HL-60/S4 (cell line): ENCODE data around the gene CAPZB.

Experiments used
- in situ Hi-C: fragments of 300-500 bp; cut with MboI; formaldehyde crosslinking; loops from 2 replicates; pipeline ENCODE4 v1.14.3; 2022; ENCODE audit warnings: low sequenced_read_pairs

The CAPZB gene

DNA sequence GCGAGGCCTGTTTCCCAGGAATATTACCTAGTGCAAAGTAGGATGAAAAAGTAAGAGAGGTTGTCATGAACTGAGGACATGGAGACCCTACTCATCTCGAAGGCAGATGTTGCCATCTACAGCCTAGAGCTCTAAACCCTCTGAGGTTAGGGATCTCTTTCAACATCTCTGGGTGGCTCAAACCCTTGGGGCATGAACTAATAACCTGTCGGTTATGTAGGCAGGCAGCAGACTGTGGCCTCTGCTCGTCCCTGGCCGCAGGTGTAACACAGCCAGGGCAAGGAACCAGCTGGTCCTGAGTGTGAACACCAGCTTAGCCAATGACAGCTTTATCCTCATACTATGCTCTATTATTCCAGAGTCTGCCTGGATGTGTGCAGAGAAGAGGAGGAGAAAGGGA, 13.2 kb downstream of the CAPZB start:
- in situ Hi-C loops = no loop called here

DNA sequence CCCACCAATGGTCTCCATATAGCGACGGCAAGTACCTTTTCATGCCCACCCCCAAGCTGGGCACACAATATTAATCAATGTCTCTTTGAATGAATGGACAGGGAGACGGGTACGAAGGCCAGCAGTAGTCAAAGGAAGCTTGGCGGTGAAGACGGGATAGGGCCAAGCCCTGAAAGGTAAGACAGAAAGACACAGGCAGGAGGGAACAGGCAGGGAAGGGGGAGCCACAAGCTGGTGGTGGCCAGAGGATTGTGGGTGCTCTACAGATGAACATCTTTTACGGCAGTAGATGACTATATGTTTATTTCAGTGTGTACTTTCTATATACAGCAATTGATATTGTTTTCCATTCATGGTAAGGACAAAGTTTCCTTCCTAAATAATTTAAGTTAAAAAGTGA, 16.3 kb downstream of the CAPZB start:
- in situ Hi-C loops = no loop called here

DNA sequence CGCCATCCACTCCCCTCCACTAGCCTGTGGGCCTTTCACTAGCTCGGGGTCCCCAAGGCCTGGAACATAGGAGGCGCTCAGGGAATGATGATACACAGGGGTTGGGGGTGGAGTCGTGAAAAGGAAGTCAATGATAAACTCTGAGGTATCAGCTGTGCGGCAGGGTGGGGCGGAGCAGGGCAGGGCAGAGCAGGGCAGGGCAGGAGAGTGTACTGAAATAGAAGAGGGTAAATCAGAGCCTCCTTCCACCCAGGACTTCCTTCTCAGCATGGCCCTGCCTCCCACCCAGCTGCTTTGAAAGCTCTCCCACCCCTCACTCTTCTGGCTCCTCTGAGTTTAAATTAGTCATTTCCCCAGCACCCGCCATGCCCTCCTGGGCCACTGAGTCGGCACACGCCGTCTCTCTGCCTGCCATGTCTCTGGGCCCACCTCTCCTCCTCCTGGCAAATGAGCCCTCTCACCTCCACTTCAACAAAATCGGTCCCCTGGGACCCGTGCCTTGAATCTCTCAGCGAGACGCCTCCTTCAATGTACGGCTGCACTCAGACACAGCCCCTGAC, 16.9 kb downstream of the CAPZB start:
- in situ Hi-C loops = no loop called here

DNA sequence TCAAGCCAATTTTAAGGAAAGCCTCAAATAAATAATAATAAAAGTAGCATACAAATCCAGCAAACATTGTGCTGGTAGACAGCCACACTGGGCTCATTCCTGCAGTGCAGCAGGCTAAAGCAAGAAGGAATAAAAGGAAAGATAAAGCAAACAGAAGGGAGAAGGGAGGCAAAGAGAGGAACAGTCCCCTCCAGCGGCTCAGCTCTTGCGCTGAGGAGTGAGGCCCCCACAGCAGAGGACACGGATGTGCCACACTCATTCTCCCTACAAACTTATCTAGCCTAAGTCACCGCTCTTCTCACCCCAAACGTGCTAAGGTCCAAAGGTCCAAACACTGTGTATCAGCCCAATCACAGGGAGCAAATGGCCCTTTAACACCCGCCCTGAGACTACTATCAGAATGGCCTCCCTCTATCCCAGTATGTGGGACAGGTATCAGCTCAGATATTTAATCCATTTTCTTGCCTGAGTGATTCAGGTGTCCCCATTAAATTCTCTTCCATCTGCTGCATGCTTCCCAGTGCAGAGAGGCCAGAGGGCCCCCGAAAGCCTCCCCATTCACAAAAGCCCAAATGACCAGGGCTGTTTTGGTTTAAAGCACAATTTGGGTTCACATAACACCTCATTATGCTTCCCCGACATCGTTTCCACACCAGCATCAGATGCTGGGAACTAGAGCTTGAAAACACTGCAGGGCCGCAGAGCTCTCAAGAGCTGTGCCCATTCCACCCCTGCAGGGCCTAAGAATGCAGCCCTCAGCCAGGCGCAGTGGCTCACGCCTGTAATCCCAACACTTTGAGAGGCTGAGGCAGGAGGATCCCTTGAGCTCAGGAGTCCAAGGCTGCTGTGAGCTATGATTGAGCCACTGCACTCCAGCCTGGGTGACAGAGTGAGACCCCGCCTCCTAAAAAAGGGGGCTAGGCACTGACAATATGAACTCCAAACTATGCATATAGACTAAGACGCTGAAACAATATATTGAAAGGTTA, 17.8 kb downstream of the CAPZB start:
- in situ Hi-C loops = no loop called here

DNA sequence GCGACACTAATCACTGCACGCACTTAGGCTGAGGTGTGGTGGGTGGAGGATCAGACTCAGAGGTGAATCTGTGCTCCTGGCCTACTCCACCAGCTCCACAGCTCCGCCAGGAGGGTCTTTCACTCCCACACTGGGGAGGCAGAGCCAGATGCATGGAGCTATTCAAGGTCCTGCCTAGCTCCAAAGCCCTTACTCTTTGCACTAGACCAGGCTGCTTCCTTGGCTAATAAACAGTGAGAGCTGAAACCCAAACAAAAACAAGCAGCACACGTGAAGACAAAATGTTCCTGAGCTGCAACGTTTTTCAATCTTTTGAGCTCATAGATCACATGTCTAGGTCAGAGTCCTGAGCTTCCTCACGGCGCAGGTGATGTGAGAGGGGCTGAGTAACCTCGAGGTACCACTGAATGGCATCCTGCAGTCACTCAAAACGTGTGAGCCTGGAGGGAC, 19.2 kb downstream of the CAPZB start:
- in situ Hi-C loops = no loop called here

DNA sequence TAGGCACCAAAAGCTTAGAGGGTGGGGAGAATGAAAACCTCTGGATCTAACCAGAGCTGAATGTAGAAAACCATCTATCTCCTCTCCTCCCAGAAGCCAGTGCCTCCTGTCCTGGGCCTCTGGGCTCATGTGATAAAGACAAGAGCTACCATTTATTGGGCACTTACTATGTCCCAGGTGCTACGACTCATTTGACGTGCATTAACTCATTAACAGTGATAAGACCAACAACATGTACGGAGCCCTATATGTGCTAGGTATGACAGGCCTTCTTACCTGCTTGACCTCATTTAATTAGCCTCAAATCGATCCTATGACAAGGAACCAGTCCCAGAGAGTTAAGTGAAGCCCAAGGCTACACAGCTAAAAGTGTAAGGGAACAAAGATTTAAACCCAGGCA, 19.7 kb downstream of the CAPZB start:
- in situ Hi-C loops = no loop called here

DNA sequence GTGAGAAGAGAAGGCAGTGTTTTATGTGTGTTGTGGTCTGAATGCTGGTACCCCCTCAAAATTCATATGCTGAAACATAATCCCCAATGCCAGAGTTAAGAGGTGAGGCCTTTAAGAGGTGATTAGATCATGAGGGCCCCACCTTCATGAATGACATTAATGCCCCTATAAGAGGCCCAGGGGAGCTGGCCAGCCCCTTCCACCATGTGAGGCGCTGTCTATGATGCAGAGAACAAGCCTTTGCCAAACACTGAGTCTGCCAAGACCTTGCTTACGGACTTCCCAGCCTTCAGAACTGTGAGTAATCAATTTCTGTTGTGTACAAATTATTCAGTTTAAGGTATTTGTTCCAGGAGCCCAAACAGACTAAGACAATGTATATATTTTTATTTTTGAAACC, 20.2 kb downstream of the CAPZB start:
- in situ Hi-C loops = no loop called here

DNA sequence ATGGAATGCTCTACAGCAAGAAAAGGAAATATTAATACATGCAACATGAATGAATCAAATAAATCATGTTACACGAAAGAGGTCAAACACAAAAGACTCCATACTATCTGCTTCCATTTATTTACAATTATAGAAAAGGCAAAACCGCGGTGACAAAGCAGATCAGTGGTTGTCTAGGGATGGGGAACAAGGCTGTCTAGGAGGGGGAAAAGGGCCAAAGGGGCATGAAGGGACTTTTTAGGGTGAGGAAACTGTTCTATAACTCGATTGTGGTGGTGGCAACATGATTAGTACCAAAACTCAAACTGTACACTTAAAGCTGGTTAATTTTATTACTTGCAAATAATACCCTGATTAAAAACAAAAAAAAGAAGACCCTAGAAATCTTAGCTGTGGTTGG, 20.6 kb downstream of the CAPZB start:
- in situ Hi-C loops = no loop called here

DNA sequence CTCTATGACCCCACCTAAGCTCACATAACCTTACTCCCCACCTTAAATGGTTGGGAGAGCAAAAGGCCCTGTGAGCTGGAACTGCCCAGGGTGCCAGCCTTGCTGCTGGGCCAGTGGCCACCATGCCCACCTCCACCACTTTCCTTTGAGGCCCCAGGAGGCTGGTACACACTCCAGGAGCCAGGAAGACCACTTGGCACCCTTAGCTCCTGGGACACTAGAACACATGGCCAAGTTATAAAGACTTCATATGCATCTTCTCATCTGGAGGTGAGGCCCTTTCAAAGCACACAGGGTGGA, 21.9 kb downstream of the CAPZB start:
- in situ Hi-C loops = no loop called here

DNA sequence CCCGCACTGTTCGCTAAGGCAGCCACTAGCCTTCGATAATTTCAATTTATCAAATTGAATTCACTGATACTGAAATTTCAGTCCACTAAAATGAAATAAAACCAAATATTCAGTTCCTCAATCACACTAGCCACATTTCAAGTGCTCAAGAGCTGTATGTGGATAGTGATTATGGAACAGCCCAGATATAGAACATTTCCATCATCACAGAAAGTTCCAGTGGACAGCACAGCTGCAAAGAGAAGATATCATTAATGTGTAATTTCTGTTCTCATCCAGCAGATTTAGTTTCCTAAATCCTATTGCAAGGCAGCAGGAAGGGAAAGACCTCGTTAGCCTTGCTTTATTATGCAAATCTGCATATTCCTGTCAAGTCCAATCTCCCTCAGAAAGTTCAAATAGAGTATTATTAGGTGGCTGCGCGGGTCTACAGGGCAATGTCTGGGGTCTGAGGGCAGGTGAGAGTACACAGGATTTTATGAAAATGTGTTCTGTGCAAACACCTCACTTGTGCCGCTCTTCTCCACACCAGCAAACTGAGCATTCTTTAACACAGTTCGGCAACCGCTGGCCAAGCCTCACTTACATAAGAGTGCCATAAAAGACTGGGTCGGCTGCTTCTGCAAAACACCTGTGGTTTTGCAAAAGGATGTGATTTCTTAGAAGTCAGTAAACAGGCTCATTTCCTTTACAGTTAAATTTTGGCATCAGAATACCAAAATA, 22.4 kb downstream of the CAPZB start:
- in situ Hi-C loops = no loop called here

DNA sequence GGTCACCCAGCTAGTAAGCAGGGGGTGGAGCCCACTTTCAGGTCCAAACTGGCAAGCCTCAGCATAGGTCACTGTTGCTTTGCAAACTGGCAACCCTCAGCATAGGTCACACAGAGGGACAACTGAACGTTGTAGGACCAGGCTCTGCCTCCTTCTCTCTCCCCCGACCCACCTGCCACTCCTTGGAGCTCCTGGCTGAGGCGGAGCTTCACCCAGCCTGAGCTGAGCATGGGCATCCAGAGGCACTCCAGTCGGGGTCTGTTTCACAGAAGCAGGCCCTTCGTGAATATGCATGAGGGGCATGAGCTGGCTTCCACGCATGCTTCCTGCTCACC, 24.2 kb downstream of the CAPZB start:
- in situ Hi-C loops = no loop called here

DNA sequence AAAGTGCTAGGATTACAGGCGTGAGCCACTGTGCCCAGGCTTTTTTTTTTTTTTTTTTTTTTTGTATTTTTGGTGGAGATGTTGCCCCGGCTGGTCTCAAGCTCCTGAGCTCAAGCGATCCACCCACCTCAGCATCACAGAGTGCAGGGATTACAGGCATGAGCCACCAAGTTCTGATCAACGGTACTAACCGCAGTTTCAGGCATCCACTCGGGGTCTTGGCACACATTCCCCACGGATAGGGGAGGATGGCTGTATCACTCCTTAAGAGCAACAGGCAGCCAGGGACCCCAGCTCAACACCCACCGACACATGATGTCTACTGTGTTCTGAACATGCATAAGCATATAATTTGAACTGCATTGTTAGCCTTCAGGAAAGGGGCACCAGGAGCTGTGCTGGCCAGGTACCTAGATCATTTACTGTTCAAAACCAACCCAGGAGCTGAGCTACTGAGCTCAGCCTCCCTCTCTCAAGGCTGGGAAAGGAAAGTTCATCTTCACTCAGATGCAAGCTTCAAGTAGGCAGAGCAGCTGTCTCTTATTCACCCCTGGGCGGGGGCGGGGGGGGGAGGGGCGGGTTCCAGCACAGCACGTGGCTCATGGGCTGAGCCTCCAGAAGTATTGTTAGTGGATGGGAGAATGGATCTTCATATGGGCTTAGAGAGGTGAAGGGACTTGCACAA, 24.7 kb downstream of the CAPZB start:
- in situ Hi-C loops = no loop called here

DNA sequence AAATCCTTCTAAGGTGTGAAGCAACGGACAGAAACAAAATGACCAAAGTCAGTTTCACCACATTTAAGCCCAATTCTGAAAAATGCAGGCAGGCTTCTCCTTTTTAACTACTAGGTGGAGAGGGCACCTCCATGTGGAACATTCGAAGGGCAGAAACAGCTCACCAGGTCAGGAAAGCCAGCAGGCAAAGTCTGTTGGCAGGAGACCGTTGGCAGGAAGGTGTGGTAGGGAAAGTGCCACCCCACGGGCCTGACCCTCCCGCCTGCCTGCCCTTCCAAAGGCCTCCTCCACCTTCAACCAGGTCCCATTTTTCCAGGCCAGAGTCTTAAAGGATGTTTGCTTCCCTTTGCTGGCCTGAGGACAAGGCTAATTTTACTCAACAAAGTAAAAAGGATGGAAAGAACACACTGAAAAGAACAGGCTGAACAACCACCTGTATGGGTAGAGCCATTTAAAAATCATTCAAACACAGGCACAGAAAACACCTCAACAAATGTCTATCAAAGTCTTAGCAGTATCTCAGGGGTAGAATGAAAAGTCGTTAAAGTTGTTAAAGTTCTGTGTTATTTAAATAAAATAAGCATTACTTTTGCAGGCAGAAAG, 26.4 kb downstream of the CAPZB start:
- in situ Hi-C loops = no loop called here

DNA sequence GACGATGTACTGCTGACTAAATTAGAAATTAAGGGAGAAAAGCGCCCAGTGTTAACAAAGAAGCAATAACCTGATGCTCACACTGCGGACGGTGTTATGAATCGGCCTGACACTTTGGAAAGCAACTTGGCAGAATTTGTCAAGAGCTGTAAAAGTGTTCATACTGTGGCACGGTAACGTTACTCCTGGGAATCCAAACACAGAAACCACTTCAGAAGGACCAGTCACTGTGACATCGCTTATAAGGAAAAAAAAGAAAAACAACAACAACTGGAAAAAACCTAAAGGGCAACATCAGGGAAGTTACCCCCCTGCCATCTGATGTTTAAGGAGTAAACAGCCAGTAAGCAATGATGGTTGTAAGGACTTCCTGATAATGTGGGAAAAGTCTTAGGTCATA, 27.7 kb downstream of the CAPZB start:
- in situ Hi-C loops = no loop called here

DNA sequence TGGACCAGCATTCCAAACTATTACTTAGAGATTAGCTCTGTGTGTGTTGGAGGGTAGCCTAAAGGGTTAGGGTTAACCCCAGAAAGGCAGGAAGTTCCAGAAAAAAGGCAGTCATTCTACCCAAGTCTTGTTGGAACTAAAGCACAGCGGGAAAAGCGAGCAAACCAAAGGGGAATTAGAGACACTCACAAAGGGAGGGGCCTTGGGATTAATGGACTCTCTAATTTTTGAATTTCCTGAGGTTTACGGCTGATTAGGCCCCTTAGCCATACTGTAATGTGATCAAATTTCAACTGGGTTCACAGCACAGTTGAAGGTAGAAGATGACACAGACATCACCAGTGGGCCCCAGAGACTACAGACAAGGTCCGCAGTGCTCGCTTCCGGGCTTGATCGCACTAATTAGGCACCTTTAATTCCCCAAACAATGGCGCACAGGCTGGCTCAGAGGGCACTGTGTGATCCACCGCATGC, 28.3 kb downstream of the CAPZB start:
- in situ Hi-C loops = no loop called here

DNA sequence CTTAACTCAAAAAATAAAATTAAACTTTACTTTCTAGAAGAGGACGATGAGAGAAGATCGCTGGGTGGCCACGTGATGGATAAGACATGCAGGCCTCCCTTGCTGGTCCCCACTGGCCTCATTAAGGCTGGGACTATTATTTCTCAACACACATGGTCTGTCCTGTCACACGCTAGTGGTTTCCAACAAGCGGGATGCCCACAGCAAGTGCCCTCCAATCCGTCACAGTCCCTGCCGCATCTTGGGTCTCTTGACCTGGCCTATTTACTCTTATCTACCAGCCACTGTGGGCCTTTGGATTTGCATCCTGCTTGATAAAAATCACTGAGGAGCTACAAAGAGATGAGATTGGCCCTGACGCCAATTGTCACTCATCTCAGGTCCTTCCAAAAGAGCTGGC, 30.0 kb downstream of the CAPZB start:
- in situ Hi-C loops = no loop called here

DNA sequence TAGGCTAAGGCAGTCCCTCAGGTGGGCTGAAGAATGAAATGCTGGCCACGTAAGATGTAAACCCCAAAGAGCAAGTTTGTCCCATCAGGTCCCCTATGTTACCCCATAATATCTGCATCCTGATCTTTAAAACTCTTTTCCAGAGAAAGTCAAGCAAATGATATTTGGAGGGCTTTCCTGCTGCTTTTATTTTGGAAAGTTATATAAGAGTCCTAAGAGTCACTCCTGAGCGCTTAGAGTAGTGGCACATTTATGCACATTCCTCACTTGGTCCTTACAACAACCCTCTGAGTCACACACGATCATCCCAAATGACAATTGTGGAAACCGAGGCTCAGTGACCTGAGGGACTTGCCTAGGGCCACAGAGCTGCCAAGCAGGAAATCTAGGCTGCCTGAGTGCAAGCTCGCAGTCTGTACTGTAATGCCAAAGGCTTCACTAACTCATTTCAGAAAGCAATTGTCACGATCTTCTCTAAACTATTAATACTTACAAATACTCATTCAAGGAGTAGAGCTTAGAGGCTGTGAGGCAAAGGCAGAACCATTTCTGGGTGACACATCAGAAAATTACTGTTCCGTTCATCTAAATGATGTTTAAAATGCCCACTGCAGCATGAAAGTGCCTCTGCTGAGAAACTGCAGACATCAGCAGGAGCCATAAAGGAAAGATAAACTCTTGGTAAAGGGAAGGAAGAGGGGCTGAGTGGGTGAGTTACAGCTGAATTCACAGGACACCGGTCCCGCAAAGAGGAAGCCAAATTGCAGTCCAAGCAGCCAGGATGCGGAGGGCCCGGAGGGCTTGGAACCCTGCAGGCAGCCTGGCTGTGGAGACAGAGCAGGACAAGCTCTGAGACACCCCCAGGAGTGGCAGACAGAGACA, 30.8 kb downstream of the CAPZB start:
- in situ Hi-C loops = no loop called here

DNA sequence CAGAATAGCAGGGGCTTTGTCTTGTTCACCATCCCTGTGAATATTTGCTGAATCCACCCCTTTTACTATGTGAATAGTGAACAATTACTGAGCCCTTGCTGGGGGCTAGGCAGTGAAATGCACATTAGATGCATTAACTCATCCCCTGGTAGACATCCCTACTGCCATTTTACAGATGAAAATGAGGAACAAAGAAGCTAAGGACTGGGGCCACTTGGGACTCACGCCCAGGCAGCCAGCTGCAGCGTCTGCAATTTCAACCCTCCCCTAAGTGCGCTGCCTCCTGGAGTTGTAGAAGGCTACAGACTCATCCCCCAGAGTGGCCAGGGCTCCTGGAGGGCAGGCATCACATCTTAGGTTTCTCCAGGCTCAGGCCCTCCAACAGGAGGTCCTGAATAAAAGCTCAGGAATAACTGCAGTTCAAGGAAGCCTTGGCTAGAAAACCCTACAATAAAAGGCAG, 31.6 kb downstream of the CAPZB start:
- in situ Hi-C loops = no loop called here

DNA sequence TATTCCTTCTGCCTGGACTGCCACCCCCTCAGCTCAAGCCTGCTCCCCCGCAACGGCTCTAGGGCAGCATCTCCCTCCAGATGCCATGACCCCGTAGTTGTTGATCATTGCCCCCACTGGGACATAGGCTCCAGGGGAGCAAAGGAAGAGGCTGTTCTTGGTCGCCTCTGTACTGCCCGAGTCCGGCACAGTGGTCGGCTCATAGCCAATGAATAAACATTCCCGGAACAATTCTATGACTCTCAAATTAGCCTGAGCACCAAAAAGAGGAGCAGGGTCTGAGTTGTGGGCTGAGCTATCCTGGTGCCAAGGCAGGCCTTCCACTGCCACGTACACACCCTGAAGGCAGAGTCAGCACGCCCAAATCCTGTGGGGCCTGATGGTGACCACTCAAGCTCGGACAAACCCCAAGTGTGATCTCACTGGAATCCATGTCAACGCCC, 33.1 kb downstream of the CAPZB start:
- in situ Hi-C loops = no loop called here
